DOHH2 (cell line): ENCODE data around the gene ZNF786.

Source experiments
- H3F3A ChIP-seq: fragments of 200-600 bp; sonication (generic), shearing (Covaris generic); 2 replicates; pipeline ENCODE4 v1.6.0; 2016; ENCODE audit warnings: antibody characterized with exemption, mild to moderate bottlenecking; ENCODE audit not compliant: control insufficient read depth, insufficient read depth
- H3K27ac ChIP-seq: fragments of 200-600 bp; sonication (generic); 2 replicates; pipeline ENCODE4 v1.5.1; 2014; ENCODE audit warnings: low read depth, mild to moderate bottlenecking, low read length, moderate library complexity
- H3K27me3 ChIP-seq: fragments of 200-600 bp; sonication (generic); 2 replicates; pipeline ENCODE4 v1.6.1; 2014; ENCODE audit warnings: mild to moderate bottlenecking, low read length, mixed read lengths; ENCODE audit not compliant: control insufficient read depth
- H3K36me3 ChIP-seq: fragments of 200-600 bp; sonication (generic); 2 replicates; pipeline ENCODE4 v1.6.1; 2014; ENCODE audit warnings: mild to moderate bottlenecking, low read length, moderate library complexity, mixed read lengths; ENCODE audit not compliant: control insufficient read depth
- H3K4me1 ChIP-seq: fragments of 200-600 bp; sonication (generic); 2 replicates; pipeline ENCODE4 v1.6.1; 2014; ENCODE audit warnings: mild to moderate bottlenecking, low read length, mixed read lengths; ENCODE audit not compliant: control insufficient read depth
- H3K4me2 ChIP-seq: fragments of 200-600 bp; sonication (generic); 2 replicates; pipeline ENCODE4 v1.6.0; 2014; ENCODE audit warnings: mild to moderate bottlenecking, low read length, moderate library complexity
- H3K4me3 ChIP-seq: fragments of 200-600 bp; sonication (generic); 2 replicates; pipeline ENCODE4 v1.5.1; 2014; ENCODE audit warnings: mild to moderate bottlenecking, low read length, mixed read lengths
- H3K79me2 ChIP-seq: fragments of 200-600 bp; sonication (generic); 2 replicates; pipeline ENCODE4 v1.6.1; 2014; ENCODE audit warnings: mild to moderate bottlenecking, low read length, mixed read lengths; ENCODE audit not compliant: control insufficient read depth
- H3K9me2 ChIP-seq: fragments of 200-600 bp; sonication (generic); replicated peaks from 2 replicates; pipeline ENCODE4 v1.6.1; 2014; ENCODE audit warnings: mild to moderate bottlenecking, low read length, mixed read lengths; ENCODE audit not compliant: control insufficient read depth
- H3K9me3 ChIP-seq: fragments of 200-600 bp; sonication (generic); 2 replicates; pipeline ENCODE4 v1.6.1; 2014; ENCODE audit warnings: antibody characterized with exemption, low read length, mixed read lengths; ENCODE audit not compliant: control insufficient read depth, insufficient read depth
- H4K20me1 ChIP-seq: fragments of 200-600 bp; sonication (generic); 2 replicates; pipeline ENCODE4 v1.6.0; 2014; ENCODE audit warnings: low read depth, mild to moderate bottlenecking, antibody characterized with exemption, low read length, moderate library complexity; ENCODE audit not compliant: control insufficient read depth, insufficient read depth
- EZH2phosphoT487 ChIP-seq: fragments of 200-600 bp; sonication (generic); IDR thresholded peaks from 2 replicates; pipeline ENCODE4 v1.6.1; 2017; ENCODE audit warnings: borderline replicate concordance, mild to moderate bottlenecking, antibody characterized with exemption, low read length, moderate library complexity, mixed read lengths
- TF ChIP-seq, protein P1 (sequence below): fragments of 200-600 bp; sonication (generic); IDR thresholded peaks from one replicate; pipeline ENCODE4 v1.5.1; 2014; ENCODE audit warnings: antibody characterized with exemption, mild to moderate bottlenecking, low read depth, low read length; ENCODE audit not compliant: poor library complexity, severe bottlenecking

ZNF786 gene

DNA sequence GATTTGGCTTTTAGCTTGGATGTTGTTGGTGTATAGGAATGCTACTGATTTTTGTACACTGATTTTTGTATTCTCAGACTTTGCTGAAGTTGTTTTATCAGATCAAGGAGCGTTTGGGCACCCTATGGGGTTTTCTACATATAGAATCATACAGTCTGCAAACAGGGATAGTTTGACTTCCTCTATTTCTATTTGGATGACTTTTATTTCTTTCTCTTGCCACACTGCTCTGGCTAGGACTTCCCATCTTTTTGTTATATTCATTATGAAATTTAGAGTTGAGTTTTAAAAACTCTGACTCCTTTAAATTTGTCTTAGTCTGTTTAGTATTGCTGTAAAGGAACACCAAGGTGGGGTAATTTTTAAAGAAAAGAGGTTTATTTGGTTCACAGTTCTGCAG, 4.7 kb downstream of the ZNF786 start:
- Histone ChIP-seq H3K79me2 (peaks cover 66% of the 10 kb centered on the region), H4K20me1 (no peaks in the 10 kb centered on the region), H3K4me2 (no peak overlapping the region), H3K9me3 (no peaks in the 10 kb centered on the region), H3K9me2 (no peaks in the 10 kb centered on the region), H3K27me3 (no peaks in the 10 kb centered on the region), H3K36me3 (peaks cover 27% of the 10 kb centered on the region), H3K4me1 (peaks cover 12% of the 10 kb centered on the region), H3K27ac (no peak overlapping the region), H3K4me3 (no peak overlapping the region), H3F3A (no peaks in the 10 kb centered on the region)
- TF ChIP-seq, protein P1, sequence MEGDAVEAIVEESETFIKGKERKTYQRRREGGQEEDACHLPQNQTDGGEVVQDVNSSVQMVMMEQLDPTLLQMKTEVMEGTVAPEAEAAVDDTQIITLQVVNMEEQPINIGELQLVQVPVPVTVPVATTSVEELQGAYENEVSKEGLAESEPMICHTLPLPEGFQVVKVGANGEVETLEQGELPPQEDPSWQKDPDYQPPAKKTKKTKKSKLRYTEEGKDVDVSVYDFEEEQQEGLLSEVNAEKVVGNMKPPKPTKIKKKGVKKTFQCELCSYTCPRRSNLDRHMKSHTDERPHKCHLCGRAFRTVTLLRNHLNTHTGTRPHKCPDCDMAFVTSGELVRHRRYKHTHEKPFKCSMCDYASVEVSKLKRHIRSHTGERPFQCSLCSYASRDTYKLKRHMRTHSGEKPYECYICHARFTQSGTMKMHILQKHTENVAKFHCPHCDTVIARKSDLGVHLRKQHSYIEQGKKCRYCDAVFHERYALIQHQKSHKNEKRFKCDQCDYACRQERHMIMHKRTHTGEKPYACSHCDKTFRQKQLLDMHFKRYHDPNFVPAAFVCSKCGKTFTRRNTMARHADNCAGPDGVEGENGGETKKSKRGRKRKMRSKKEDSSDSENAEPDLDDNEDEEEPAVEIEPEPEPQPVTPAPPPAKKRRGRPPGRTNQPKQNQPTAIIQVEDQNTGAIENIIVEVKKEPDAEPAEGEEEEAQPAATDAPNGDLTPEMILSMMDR = no peak
- no peak for TF ChIP-seq EZH2phosphoT487

DNA sequence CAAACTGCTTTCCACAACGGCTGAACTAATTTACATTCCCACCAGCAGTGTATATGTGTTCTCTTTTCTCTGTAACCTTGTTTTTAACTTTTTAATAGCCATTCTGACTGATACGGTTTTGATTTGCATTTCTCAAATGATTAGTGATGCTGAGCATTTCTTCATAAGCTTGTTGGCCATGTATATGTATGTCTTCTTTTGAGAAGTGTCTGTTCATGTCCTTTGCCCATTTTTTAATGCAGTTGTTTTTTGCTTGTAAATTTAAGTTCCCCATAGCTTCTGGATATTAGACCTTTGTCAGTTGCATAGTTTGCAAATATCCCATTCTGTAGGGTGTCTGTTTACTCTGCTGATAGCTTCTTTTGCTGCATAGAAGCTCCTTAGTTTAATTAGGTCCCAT, 6.1 kb downstream of the ZNF786 start:
- H3K27me3 ChIP-seq = no peaks in the 10 kb centered on the region
- no peaks in the 10 kb centered on the region for H4K20me1 ChIP-seq
- H3K79me2 ChIP-seq = peaks cover 60% of the 10 kb centered on the region
- no peak for TF ChIP-seq EZH2phosphoT487
- TF ChIP-seq, protein P1 = no peak
- H3F3A ChIP-seq = no peaks in the 10 kb centered on the region
- H3K9me3 ChIP-seq = no peaks in the 10 kb centered on the region
- peaks cover 29% of the 10 kb centered on the region for H3K36me3 ChIP-seq
- H3K4me3 ChIP-seq = no peak overlapping the region
- H3K27ac ChIP-seq = no peak overlapping the region
- H3K9me2 ChIP-seq = no peaks in the 10 kb centered on the region
- H3K4me2 ChIP-seq = no peak overlapping the region
- H3K4me1 ChIP-seq = peaks cover 6% of the 10 kb centered on the region

DNA sequence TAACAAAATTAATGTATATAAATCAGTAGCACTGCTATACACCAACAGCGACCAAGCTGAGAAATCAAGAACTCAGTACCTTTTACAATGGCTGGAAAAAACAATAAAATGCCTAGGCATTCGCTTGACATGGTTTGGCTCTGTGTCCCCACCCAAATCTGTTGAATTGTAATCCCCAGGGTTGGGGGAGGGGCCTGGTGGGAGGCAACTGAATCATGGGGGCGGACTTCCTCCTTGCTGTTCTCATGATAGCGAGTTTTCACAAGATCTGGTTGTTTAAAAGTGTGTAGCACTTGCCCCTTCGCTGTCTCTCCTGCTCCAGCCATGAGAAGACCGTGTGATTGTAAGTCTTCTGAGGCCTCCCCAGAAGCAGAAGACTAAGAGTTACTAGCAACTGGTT, 8.6 kb downstream of the ZNF786 start:
- Histone ChIP-seq H3K4me2 (no peak overlapping the region), H4K20me1 (no peaks in the 10 kb centered on the region), H3F3A (no peaks in the 10 kb centered on the region), H3K79me2 (peaks cover 37% of the 10 kb centered on the region), H3K9me3 (no peaks in the 10 kb centered on the region), H3K36me3 (peaks cover 28% of the 10 kb centered on the region), H3K4me3 (no peak overlapping the region), H3K27me3 (no peaks in the 10 kb centered on the region), H3K4me1 (0 out of 2 replicates have a peak, but pooled peaks cover 3% of the 10 kb centered on the region), H3K9me2 (no peaks in the 10 kb centered on the region), H3K27ac (no peak overlapping the region)
- TF ChIP-seq, protein P1 = no peak
- no peak for TF ChIP-seq EZH2phosphoT487
